Ovary (tissue), 3 donors: ENCODE measurements around the gene ADAT2.

Experiments
- CTCF ChIP-seq, 3 donors: fragments of 450-650 bp in 2 of 3; fragments of 200-600 bp in 1 of 3; IDR thresholded peaks; one replicate each; pipeline versions ENCODE4 v1.5.1 to v1.8.0; 2016 to 2022; ENCODE audit warnings: antibody characterized with exemption in 3 of 3, mild to moderate bottlenecking in 1 of 3
- EP300 ChIP-seq: sonication (generic); formaldehyde crosslinking; IDR thresholded peaks from one replicate; pipeline ENCODE4 v1.6.1; 2017; ENCODE audit warnings: antibody characterized with exemption
- POLR2A ChIP-seq: fragments of 450-650 bp; IDR thresholded peaks from one replicate; pipeline ENCODE4 v1.6.1; 2017; ENCODE audit warnings: antibody characterized with exemption, mild to moderate bottlenecking, moderate library complexity
- donor health status: DM: no; HTN: no; CAD: no.

GRCh38 chr6:143496974-143497373 lies 46.5 kb upstream of the ADAT2 start:
- TF ChIP-seq POLR2A (no peak), CTCF (IDR thresholded peaks at IDR 0.05) (no peak), EP300 (no peak)
